ENCODE data around the gene KYNU.
"Not testable (repeated sequence)": the region's sequence is repeated elsewhere in the genome, so short reads cannot be mapped to it uniquely, and the experiment has no call there.

Gene KYNU

GRCh38 chr2:142915502-142915901 is 38.0 kb downstream of the KYNU start:
- H3K4me1 Mint-ChIP-seq (ENCODE audit: low read depth) = no peaks in the 10 kb centered on the region
- peaks cover 4% of the 10 kb centered on the region for H3K27me3 Mint-ChIP-seq
- H3K27ac Mint-ChIP-seq = no peak overlapping the region
- no peak for DNase-seq
- no peaks in the 10 kb centered on the region for H3K36me3 Mint-ChIP-seq (ENCODE audit: low read depth)
- no peak overlapping the region for H3K4me3 Mint-ChIP-seq
- H3K9me3 Mint-ChIP-seq = no peaks in the 10 kb centered on the region

GRCh38 chr2:142918624-142919023 is 41.2 kb downstream of the KYNU start:
- Mint-ChIP-seq H3K9me3 (no peaks in the 10 kb centered on the region), H3K4me1 (ENCODE audit: low read depth) (no peaks in the 10 kb centered on the region), H3K27ac (no peak overlapping the region), H3K4me3 (no peak overlapping the region), H3K36me3 (ENCODE audit: low read depth) (no peaks in the 10 kb centered on the region), H3K27me3 (peaks cover 4% of the 10 kb centered on the region)
- no peak for DNase-seq

DNA sequence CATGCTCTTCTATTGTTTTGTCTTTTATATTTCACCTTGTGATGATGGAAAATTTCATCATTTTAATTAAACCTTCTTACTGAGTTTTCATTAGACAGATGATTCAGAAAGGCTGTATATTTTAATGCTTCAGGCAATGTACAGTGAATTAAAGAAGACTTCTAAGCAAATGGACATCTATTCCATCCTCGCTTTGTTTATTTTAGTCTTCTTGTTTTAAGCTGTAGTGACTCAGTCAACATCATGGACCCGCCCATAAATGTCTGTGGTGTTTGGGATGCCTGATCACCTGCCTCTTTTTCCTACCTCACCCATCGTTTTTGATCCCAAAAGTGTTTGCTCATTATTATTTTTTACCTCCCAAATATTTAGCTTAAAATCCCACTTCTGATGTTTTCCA is 43.1 kb downstream of the KYNU start:
- Mint-ChIP-seq H3K27me3 (peaks cover 4% of the 10 kb centered on the region), H3K4me1 (ENCODE audit: low read depth) (no peaks in the 10 kb centered on the region), H3K9me3 (no peaks in the 10 kb centered on the region), H3K4me3 (no peak overlapping the region), H3K27ac (no peak overlapping the region), H3K36me3 (ENCODE audit: low read depth) (no peaks in the 10 kb centered on the region)
- no peak for DNase-seq

GRCh38 chr2:142926445-142926844 is 49.0 kb downstream of the KYNU start:
- H3K4me3 Mint-ChIP-seq = no peak overlapping the region
- no peaks in the 10 kb centered on the region for H3K9me3 Mint-ChIP-seq
- no peaks in the 10 kb centered on the region for H3K27me3 Mint-ChIP-seq
- H3K4me1 Mint-ChIP-seq (ENCODE audit: low read depth) = no peaks in the 10 kb centered on the region
- H3K27ac Mint-ChIP-seq = no peak overlapping the region
- no peak for DNase-seq
- H3K36me3 Mint-ChIP-seq (ENCODE audit: low read depth) = no peaks in the 10 kb centered on the region

GRCh38 chr2:142930835-142931398 is 53.5 kb downstream of the KYNU start:
- Mint-ChIP-seq H3K27ac (no peak overlapping the region), H3K4me1 (ENCODE audit: low read depth) (no peaks in the 10 kb centered on the region), H3K36me3 (ENCODE audit: low read depth) (no peaks in the 10 kb centered on the region), H3K4me3 (no peak overlapping the region), H3K27me3 (no peaks in the 10 kb centered on the region), H3K9me3 (no peaks in the 10 kb centered on the region)
- no peak for DNase-seq

GRCh38 chr2:142933916-142934315 is 56.5 kb downstream of the KYNU start:
- H3K4me3 Mint-ChIP-seq = no peak overlapping the region
- H3K36me3 Mint-ChIP-seq (ENCODE audit: low read depth) = no peaks in the 10 kb centered on the region
- no peaks in the 10 kb centered on the region for H3K27me3 Mint-ChIP-seq
- no peaks in the 10 kb centered on the region for H3K9me3 Mint-ChIP-seq
- no peak for DNase-seq
- H3K27ac Mint-ChIP-seq = no peak overlapping the region
- no peaks in the 10 kb centered on the region for H3K4me1 Mint-ChIP-seq (ENCODE audit: low read depth)

DNA sequence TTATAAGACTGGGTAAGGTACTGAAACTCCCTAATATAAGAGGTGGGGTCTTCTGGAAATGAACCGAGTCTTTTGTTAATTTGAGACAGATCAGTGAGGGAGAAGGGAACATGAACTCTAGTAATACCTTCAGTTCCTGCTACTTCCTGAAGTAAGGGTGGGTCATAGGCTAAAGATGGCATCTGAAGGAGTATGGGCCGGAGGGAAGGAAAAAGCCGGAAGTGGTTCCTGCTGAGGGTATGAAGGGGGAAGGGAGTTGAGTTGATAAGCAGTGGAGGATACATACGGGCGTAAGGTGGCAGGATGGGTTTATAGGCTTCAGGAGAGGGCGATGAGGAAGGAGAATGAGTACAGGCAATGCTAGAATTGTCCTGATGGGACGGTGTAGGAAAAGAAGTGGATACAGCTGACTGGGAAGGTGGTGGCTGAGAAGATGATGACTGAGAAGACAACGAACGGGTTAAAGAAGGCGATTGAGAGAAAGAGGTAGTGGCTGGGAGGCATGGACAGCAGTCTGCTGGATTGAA is 58.2 kb downstream of the KYNU start:
- Mint-ChIP-seq H3K36me3 (ENCODE audit: low read depth) (no peaks in the 10 kb centered on the region), H3K4me1 (ENCODE audit: low read depth) (no peaks in the 10 kb centered on the region), H3K27ac (no peak overlapping the region), H3K4me3 (no peak overlapping the region), H3K27me3 (no peaks in the 10 kb centered on the region), H3K9me3 (no peaks in the 10 kb centered on the region)
- DNase-seq = no peak

GRCh38 chr2:142936629-142937028 is 59.2 kb downstream of the KYNU start:
- Mint-ChIP-seq H3K27ac (no peak overlapping the region), H3K4me1 (ENCODE audit: low read depth) (no peaks in the 10 kb centered on the region), H3K4me3 (no peak overlapping the region), H3K9me3 (no peaks in the 10 kb centered on the region), H3K27me3 (no peaks in the 10 kb centered on the region), H3K36me3 (ENCODE audit: low read depth) (no peaks in the 10 kb centered on the region)
- no peak for DNase-seq

GRCh38 chr2:142937347-142937746 is 59.9 kb downstream of the KYNU start:
- H3K36me3 Mint-ChIP-seq (ENCODE audit: low read depth) = no peaks in the 10 kb centered on the region
- no peak overlapping the region for H3K27ac Mint-ChIP-seq
- DNase-seq = no peak
- no peaks in the 10 kb centered on the region for H3K27me3 Mint-ChIP-seq
- no peaks in the 10 kb centered on the region for H3K9me3 Mint-ChIP-seq
- no peaks in the 10 kb centered on the region for H3K4me1 Mint-ChIP-seq (ENCODE audit: low read depth)
- no peak overlapping the region for H3K4me3 Mint-ChIP-seq

GRCh38 chr2:142938240-142938639 is 60.8 kb downstream of the KYNU start:
- Mint-ChIP-seq H3K27me3 (no peaks in the 10 kb centered on the region), H3K36me3 (ENCODE audit: low read depth) (no peaks in the 10 kb centered on the region), H3K9me3 (no peaks in the 10 kb centered on the region), H3K27ac (no peak overlapping the region), H3K4me1 (ENCODE audit: low read depth) (no peaks in the 10 kb centered on the region), H3K4me3 (no peak overlapping the region)
- no peak for DNase-seq

DNA sequence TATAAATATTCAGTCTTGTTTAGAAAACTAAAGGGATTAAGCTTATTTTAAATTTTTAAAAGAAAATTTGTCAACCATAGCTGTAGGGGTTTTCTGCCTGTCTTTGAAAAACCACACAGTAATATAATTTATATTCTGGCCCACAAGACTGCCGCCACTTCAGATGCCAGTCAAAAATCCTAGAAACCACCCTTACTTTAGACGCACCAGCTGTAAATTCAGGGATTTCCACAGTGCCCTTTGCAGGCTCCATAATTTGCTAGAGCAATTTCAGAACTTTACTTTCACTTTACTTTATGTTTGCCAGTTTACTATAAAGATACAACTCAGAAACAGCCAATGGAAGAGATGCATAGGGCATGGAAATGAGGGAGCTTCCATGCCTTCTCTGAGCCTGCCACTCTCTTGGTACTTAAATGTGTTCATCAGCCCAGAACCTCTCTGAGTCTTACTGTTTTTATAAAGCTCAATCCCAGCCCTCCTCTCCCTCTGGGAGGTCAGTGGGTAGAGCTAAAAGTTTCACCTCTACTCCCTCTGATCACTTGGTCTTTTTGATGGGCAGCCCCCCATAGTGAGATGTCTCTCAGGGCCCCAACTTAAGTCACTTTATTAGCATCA is 63.3 kb downstream of the KYNU start:
- no peak overlapping the region for H3K4me3 Mint-ChIP-seq
- H3K4me1 Mint-ChIP-seq (ENCODE audit: low read depth) = no peaks in the 10 kb centered on the region
- no peak for DNase-seq
- no peaks in the 10 kb centered on the region for H3K27me3 Mint-ChIP-seq
- H3K27ac Mint-ChIP-seq = no peak overlapping the region
- no peaks in the 10 kb centered on the region for H3K9me3 Mint-ChIP-seq
- no peaks in the 10 kb centered on the region for H3K36me3 Mint-ChIP-seq (ENCODE audit: low read depth)

- Mint-ChIP-seq H3K27me3 (peaks cover 5% of the 10 kb centered on the region), H3K4me1 (ENCODE audit: low read depth) (no peaks in the 10 kb centered on the region), H3K36me3 (ENCODE audit: low read depth) (no peaks in the 10 kb centered on the region), H3K4me3 (no peak overlapping the region), H3K9me3 (no peaks in the 10 kb centered on the region), H3K27ac (no peak overlapping the region)
- no peak for DNase-seq
Measured at GRCh38 chr2:142942690-142943089, 65.2 kb downstream of the KYNU start.

DNA sequence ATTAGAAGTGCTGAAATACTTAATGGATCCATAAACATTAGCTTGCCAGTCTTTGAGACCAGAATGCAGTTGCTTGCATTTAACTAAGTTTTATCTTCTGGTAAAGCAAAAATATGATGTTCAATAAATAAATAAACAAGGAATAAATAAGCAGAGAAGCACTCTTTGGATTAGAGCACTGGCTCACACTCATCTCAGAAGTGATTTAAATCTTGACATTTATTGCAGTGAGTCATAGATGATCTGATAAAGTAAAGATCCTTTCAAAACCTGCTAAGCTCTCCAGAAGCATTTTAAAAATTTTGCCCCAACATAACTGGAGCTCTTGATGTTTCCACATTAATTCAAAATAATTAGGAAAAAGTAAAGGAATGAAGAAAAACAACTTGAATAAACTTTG is 66.8 kb downstream of the KYNU start:
- no peaks in the 10 kb centered on the region for H3K36me3 Mint-ChIP-seq (ENCODE audit: low read depth)
- no peak for DNase-seq
- H3K27me3 Mint-ChIP-seq = peaks cover 11% of the 10 kb centered on the region
- no peaks in the 10 kb centered on the region for H3K9me3 Mint-ChIP-seq
- H3K4me1 Mint-ChIP-seq (ENCODE audit: low read depth) = no peaks in the 10 kb centered on the region
- H3K4me3 Mint-ChIP-seq = no peak overlapping the region
- no peak overlapping the region for H3K27ac Mint-ChIP-seq

DNA sequence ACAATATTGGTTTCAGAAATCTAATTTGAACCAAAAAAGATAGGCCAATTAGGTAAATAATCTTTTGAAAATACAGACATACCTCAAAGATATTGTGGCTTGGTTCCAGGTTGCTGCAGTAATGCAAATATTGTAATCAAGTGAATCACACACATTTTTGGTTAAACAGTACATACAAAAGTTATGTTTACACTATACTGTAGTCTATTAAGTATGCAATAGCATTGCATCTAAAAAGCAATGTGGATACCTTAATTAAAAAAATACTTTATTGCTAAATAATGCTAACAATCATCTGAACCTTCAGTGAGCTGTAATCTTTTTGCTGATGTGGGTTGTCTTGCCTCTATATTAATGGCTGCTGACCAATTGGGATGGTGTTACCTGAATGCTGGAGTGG is 67.3 kb downstream of the KYNU start:
- DNase-seq = no peak
- no peaks in the 10 kb centered on the region for H3K36me3 Mint-ChIP-seq (ENCODE audit: low read depth)
- no peak overlapping the region for H3K4me3 Mint-ChIP-seq
- H3K27me3 Mint-ChIP-seq = peaks cover 11% of the 10 kb centered on the region
- H3K27ac Mint-ChIP-seq = no peak overlapping the region
- H3K4me1 Mint-ChIP-seq (ENCODE audit: low read depth) = no peaks in the 10 kb centered on the region
- no peaks in the 10 kb centered on the region for H3K9me3 Mint-ChIP-seq

DNA sequence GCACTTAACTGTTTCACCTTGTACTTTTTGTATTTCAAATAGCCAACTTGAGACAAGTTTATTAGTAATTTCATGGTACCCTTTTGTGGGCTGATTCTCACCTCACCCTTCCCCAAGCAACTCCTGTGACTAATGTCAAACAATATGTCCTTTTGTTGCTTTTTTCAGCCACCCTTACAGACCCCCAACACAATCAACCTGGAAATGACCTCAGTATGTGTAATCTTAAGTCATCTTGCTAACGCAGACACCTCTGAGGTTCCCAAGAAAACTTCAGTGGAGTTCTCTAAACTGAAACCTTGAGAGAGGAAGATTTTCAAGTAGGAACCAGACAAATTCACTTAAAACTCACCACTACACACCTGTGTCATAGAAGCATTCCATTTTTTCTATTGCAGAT is 69.5 kb downstream of the KYNU start:
- no peaks in the 10 kb centered on the region for H3K36me3 Mint-ChIP-seq (ENCODE audit: low read depth)

GRCh38 chr2:142948723-142949122 is 71.3 kb downstream of the KYNU start:
- not testable (repeated sequence) for H3K9me3 Mint-ChIP-seq; H3K4me1 Mint-ChIP-seq (ENCODE audit: low read depth); DNase-seq; H3K27ac Mint-ChIP-seq; H3K36me3 Mint-ChIP-seq (ENCODE audit: low read depth); H3K4me3 Mint-ChIP-seq
- H3K27me3 Mint-ChIP-seq = peaks cover 11% of the 10 kb centered on the region

More for the DNA sequence above, 69.5 kb downstream of the KYNU start:
- H3K4me1 Mint-ChIP-seq (ENCODE audit: low read depth) = no peaks in the 10 kb centered on the region
- no peak overlapping the region for H3K27ac Mint-ChIP-seq
- peaks cover 2% of the 10 kb centered on the region for H3K9me3 Mint-ChIP-seq
- H3K27me3 Mint-ChIP-seq = peaks cover 11% of the 10 kb centered on the region
- H3K4me3 Mint-ChIP-seq = no peak overlapping the region
- DNase-seq = no peak
